ENCODE measurements around the gene TBCD.
A peak's percentile ranks its signal among the peaks of the same experiment; 100 is the strongest.

The TBCD gene

DNA sequence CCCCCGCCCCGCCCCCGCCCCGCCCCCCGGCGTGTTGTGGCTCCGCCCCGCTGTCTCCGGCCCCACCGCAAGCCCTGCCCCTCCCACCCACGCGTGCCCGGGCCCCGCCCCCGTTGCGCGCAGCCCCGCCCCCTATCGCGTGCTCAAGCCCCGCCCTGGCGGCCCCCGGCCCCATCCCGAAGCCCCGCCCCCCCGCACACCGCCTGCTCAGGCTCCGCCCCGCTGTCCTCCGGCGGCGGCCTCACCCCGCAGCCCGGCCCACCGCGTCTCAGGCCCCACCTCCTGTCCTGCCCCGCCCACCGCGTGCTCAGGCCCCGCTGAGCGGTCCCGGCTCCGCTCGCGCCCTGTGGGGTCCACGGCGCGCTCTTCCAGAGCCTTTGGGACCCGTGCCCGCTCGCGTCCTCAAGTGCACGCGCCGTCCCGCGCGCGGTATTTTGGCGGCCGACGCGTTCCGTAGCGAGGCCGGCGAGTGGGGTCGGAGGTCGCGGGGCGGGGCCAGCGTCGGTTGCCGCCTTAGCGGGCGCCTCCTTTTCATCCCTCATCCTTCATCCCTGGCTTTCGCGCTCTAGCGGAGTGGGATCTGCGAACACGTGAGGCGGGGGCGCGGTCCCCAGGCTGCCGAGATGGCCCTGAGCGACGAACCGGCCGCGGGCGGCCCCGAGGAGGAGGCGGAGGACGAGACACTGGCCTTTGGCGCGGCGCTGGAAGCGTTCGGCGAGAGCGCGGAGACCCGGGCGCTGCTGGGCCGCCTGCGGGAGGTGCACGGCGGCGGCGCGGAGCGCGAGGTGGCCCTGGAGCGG, at the start of gene TBCD:
Gene TBCD, plus strand, starts transcription at position 495 of the 800 bp plus-strand sequence. Its CDS starts 129 bp downstream, at position 624.
- H3K4me1 ChIP-seq: peaks cover 22% of the 10 kb centered on the region
- peak; percentile 83 to 93 for DNase-seq (ENCODE audit: low spot score in 2 of 2)
- no peaks in the 10 kb centered on the region for H3K27me3 ChIP-seq (ENCODE audit: low read depth)
- in situ Hi-C loops (cut with MboI; ENCODE audit: low sequenced_read_pairs): no loop called here
- peaks cover 10% of the 10 kb centered on the region for H3K9me3 ChIP-seq
- peak within 1 kb of the TSS; percentile 87 for H3K4me3 ChIP-seq
- peaks cover 15% of the 10 kb centered on the region for H3K36me3 ChIP-seq (replicated peaks)

DNA sequence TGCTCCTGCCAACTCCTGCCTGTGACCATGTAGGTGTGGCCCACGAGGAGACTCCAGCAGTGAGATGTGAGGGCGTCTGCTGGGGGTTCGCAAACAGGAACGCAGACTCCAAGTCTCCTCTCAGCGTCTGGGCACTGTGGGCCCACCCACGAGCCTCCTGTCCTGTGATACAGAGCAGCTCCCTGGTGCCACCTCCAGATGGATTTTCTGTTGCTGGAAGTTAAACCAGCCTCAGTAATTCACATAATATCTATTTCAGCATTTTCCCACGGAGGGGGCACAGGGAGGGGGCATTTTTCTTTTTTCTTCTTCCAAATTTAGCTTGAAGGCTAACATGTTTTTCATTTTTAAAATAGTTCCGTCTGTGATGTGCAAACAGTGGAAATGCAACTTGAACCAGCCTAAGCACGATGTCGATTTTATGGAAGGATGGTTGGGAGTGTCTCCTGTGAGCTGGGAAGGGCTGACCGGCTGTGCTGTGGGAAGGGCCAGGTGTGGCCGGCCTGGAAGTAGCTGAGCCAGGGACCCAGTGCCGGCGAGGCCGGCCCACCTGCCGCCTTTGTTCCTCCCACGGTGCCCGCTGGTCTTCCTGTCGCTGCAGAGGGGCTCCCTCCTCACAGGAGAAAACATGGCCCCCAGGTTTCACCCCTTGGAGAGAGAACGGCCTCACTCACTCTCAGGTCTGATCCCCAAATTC, 49.5 kb upstream of the TBCD start:
- no peaks in the 10 kb centered on the region for H3K27me3 ChIP-seq (ENCODE audit: low read depth)
- no peak overlapping the region for H3K4me3 ChIP-seq
- no peak for DNase-seq (ENCODE audit: low spot score in 2 of 2)
- no peaks in the 10 kb centered on the region for H3K36me3 ChIP-seq (replicated peaks)
- H3K9me3 ChIP-seq: no peaks in the 10 kb centered on the region
- in situ Hi-C loops (cut with MboI; ENCODE audit: low sequenced_read_pairs): no loop called here
- H3K4me1 ChIP-seq: no peaks in the 10 kb centered on the region

GRCh38 chr17:82703036-82703745, 48.7 kb upstream of the TBCD start:
- Histone ChIP-seq H3K9me3 (no peaks in the 10 kb centered on the region), H3K27me3 (ENCODE audit: low read depth) (no peaks in the 10 kb centered on the region), H3K36me3 (replicated peaks) (no peaks in the 10 kb centered on the region), H3K4me3 (no peak overlapping the region), H3K4me1 (no peaks in the 10 kb centered on the region)
- DNase-seq (ENCODE audit: low spot score in 2 of 2): no peak
- in situ Hi-C loops (cut with MboI; ENCODE audit: low sequenced_read_pairs): no loop called here

DNA sequence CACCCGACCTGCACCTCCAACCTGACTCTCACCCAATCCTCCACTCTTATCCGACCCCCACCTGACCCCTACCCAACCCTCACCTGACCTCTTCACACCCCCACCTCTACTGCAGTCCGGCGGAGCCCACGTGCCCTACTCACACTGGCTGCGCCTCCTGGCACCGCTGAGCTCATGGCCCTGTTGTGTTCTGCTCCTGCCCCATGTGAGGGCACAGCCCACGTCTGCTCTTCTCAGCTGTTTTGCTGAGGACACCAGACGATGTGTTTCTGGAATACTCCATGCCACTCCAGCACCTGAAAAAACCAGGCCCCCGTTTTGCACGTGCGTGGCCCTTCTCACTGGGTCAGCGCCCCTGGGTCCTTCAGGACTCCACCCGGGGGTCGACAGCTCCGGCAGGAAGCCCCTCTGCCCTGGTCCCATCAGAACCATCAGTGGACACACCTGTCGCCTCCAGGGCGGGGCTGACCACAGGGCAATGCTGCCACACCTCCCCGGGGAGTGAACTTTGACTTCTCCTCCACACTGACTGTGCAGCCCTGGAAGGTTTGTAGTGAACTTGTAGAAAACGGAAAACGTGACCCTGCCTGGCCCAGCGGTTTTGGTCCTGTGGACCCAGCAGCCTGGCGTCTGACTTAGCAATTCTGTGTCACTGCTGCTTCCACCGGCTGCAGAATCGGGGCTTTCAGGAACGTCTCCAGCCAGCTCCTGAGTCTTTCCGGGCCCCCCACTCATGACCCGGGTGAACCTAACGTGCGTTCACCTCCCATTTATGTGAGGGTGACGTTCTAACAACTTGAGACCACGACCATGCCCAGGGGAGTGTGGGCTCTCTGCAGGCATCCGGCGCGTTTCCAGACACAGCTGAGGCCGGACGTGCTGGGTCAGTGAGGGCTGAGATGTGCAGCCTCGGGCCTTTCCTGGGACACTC, 47.7 kb upstream of the TBCD start:
- Histone ChIP-seq H3K9me3 (no peaks in the 10 kb centered on the region), H3K4me3 (no peak overlapping the region), H3K4me1 (no peaks in the 10 kb centered on the region), H3K36me3 (replicated peaks) (no peaks in the 10 kb centered on the region), H3K27me3 (ENCODE audit: low read depth) (no peaks in the 10 kb centered on the region)
- no peak for DNase-seq (ENCODE audit: low spot score in 2 of 2)
- in situ Hi-C loops (cut with MboI; ENCODE audit: low sequenced_read_pairs): no loop called here

DNA sequence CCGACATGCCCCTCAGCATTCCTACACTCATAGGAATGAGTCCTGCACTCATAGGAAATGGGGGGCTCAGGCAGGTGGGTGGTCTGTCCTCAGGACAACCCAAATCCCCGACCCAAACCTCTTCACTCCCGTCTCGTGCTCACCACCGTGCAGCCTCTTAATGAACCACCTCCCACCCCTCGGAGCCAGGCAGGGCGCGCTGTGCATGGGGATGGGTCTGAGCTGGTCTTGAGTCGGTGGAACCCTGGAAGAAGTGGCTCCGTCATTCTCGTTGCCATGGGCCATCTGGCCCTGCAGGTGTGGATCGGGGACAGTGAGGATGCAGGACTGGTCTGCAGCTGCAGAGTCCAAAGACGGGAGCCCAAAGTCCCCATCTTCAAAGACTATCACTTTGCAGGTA, 47.0 kb upstream of the TBCD start:
- Histone ChIP-seq H3K4me1 (no peaks in the 10 kb centered on the region), H3K9me3 (no peaks in the 10 kb centered on the region)
- in situ Hi-C loops (cut with MboI; ENCODE audit: low sequenced_read_pairs): no loop called here

GRCh38 chr17:82705756-82706155, 46.1 kb upstream of the TBCD start:
- H3K4me3 ChIP-seq: no peak overlapping the region
- H3K36me3 ChIP-seq (replicated peaks): no peaks in the 10 kb centered on the region
- no peaks in the 10 kb centered on the region for H3K4me1 ChIP-seq
- in situ Hi-C loops (cut with MboI; ENCODE audit: low sequenced_read_pairs): no loop called here
- no peaks in the 10 kb centered on the region for H3K27me3 ChIP-seq (ENCODE audit: low read depth)
- no peak for DNase-seq (ENCODE audit: low spot score in 2 of 2)
- no peaks in the 10 kb centered on the region for H3K9me3 ChIP-seq

More for the DNA sequence above, 47.0 kb upstream of the TBCD start:
- no peak for DNase-seq (ENCODE audit: low spot score in 2 of 2)
- H3K36me3 ChIP-seq (replicated peaks): no peaks in the 10 kb centered on the region
- H3K27me3 ChIP-seq (ENCODE audit: low read depth): no peaks in the 10 kb centered on the region
- no peak overlapping the region for H3K4me3 ChIP-seq

- no peaks in the 10 kb centered on the region for H3K27me3 ChIP-seq (ENCODE audit: low read depth)
- H3K4me3 ChIP-seq: no peak overlapping the region
- no peak for DNase-seq (ENCODE audit: low spot score in 2 of 2)
- H3K36me3 ChIP-seq (replicated peaks): no peaks in the 10 kb centered on the region
- no peaks in the 10 kb centered on the region for H3K4me1 ChIP-seq
- in situ Hi-C loops (cut with MboI; ENCODE audit: low sequenced_read_pairs): no loop called here
- no peaks in the 10 kb centered on the region for H3K9me3 ChIP-seq
Observed at GRCh38 chr17:82709024-82709675, 42.7 kb upstream of the TBCD start.

DNA sequence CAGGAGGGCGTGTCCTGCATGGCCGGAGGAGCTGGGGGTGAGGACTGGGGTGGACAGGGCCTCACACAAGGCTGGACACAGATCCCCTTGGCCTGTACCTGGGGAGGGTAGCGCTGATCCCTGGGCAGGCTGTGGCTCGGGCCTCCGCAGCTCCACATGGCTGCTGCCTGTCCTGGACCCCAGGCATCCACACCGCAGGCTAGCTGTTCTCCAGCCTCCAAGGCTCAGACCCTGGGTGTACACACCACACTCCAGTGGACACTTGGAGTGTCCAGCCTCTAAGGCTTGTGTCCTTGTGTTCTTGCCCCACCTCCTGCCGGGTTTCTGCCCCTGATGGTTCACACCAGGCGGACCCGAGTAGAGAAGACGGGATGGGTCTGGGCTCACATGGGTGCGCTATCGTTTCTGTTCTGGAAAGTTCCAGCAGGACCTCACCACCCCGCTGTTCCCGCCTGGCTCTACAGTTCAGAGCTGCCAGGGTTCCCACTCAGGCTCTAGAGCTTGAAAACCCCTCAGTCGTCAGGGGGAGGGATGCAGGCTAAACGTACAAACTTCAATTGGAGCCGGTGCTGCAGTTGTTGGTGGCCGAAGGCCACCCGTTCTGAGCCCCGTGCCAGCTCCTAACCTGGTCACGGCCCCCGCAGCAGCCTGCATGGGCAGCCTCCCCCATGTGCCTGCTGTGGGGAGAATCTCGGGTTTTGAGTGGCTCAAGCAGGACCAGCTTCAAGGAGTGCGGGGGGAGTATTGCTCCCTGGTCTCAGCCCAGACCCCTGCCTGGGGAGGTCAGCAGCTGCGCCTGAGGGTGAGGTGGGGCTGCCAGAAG, 42.0 kb upstream of the TBCD start:
- in situ Hi-C loops (cut with MboI; ENCODE audit: low sequenced_read_pairs): no loop called here
- DNase-seq (ENCODE audit: low spot score in 2 of 2): no peak
- H3K36me3 ChIP-seq (replicated peaks): no peaks in the 10 kb centered on the region
- no peaks in the 10 kb centered on the region for H3K4me1 ChIP-seq
- H3K27me3 ChIP-seq (ENCODE audit: low read depth): no peaks in the 10 kb centered on the region
- H3K4me3 ChIP-seq: no peak overlapping the region
- no peaks in the 10 kb centered on the region for H3K9me3 ChIP-seq

DNA sequence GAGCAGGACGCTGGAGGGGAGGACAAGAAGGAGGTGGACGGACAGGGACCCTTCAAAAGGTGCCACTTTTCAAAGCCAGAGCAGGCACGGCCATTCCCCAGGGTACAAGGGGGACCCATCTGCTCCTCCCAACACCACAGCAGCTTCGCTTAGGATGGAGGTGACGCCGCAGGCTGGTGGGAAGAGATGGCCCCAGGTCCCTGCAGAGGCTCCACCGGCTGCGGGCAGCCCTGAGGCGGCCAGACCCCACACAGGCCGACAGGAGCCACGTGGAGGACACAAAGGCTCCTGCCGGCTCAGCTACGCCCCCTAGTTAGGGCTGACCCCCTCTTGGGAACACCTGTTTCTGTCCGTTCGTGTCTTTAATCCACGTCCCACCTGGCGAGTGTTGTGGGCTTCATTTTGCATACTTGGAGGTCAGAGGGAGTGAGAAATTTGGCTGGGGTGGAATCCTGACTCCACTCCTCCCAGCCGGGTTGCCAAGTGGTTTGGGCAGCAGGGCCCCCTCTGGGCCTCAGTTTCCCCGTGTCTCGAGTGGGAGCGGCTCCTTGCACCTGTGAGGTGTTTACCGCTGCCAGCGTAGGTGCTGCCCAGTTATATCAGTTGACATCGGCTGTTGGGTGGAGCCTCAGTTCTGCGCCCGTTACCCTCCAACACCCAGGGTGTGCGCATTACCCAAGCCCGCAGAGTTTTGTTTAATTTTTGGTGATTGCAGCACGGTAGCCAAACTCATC, 41.2 kb upstream of the TBCD start:
- Histone ChIP-seq H3K27me3 (ENCODE audit: low read depth) (no peaks in the 10 kb centered on the region), H3K4me1 (no peaks in the 10 kb centered on the region), H3K4me3 (no peak overlapping the region), H3K36me3 (replicated peaks) (no peaks in the 10 kb centered on the region), H3K9me3 (no peaks in the 10 kb centered on the region)
- no peak for DNase-seq (ENCODE audit: low spot score in 2 of 2)
- in situ Hi-C loops (cut with MboI; ENCODE audit: low sequenced_read_pairs): no loop called here

- Histone ChIP-seq H3K9me3 (no peaks in the 10 kb centered on the region), H3K4me3 (no peak overlapping the region), H3K36me3 (replicated peaks) (no peaks in the 10 kb centered on the region), H3K4me1 (peaks cover 8% of the 10 kb centered on the region), H3K27me3 (ENCODE audit: low read depth) (no peaks in the 10 kb centered on the region)
- in situ Hi-C loops (cut with MboI; ENCODE audit: low sequenced_read_pairs): no loop called here
- DNase-seq (ENCODE audit: low spot score in 2 of 2): no peak
Observed at GRCh38 chr17:82713071-82713723, 38.7 kb upstream of the TBCD start.

GRCh38 chr17:82716203-82717010, 35.5 kb upstream of the TBCD start, which contains the start of gene FN3KRP:
Gene FN3KRP, plus strand, starts transcription at chr17:82716706. Its CDS starts 50 bp downstream, at chr17:82716756.
- in situ Hi-C loops (cut with MboI; ENCODE audit: low sequenced_read_pairs): no loop called here
- peak; percentile 94 to 99 for DNase-seq (ENCODE audit: low spot score in 2 of 2)
- Histone ChIP-seq H3K36me3 (replicated peaks) (peaks cover 24% of the 10 kb centered on the region), H3K27me3 (ENCODE audit: low read depth) (no peaks in the 10 kb centered on the region), H3K4me3 (peak within 1 kb of the TSS; percentile 60), H3K4me1 (peaks cover 8% of the 10 kb centered on the region), H3K9me3 (no peaks in the 10 kb centered on the region)

Data from HAP-1 (cell line).